Left hindlimb (tissue), 1 donor: ENCODE measurements around the gene CADM1.
"Not testable (repeated sequence)": the region's sequence is repeated elsewhere in the genome, so short reads cannot be mapped to it uniquely, and the experiment has no call there.

ENCODE experiments used
- DNase-seq: peaks from one replicate; pipeline ENCODE4 v3.0.0-alpha.2; 2018

CADM1 gene

GRCh38 chr11:115476463-115477286 is 27.5 kb downstream of the CADM1 start:
- no peak for DNase-seq

- no peak for DNase-seq
These were observed 28.7 kb downstream of the CADM1 start for GRCh38 chr11:115475564-115475963.

- not testable (repeated sequence) for DNase-seq
These were observed 29.9 kb downstream of the CADM1 start for GRCh38 chr11:115474306-115474705.

- no peak for DNase-seq
These were observed 31.0 kb downstream of the CADM1 start for GRCh38 chr11:115473167-115473566.

GRCh38 chr11:115471367-115471766 is 32.8 kb downstream of the CADM1 start:
- no peak for DNase-seq

- DNase-seq = no peak
These were observed 33.3 kb downstream of the CADM1 start for GRCh38 chr11:115470928-115471327.

GRCh38 chr11:115469361-115469760 is 34.9 kb downstream of the CADM1 start:
- no peak for DNase-seq

GRCh38 chr11:115466122-115466521 is 38.1 kb downstream of the CADM1 start:
- DNase-seq = no peak

GRCh38 chr11:115464269-115464668 is 39.9 kb downstream of the CADM1 start:
- no peak for DNase-seq

GRCh38 chr11:115463606-115464005 is 40.6 kb downstream of the CADM1 start:
- no peak for DNase-seq

- no peak for DNase-seq
These were observed 41.5 kb downstream of the CADM1 start for GRCh38 chr11:115462757-115463156.

- DNase-seq = no peak
These were observed 42.1 kb downstream of the CADM1 start for GRCh38 chr11:115462004-115462541.

- no peak for DNase-seq
These were observed 43.7 kb downstream of the CADM1 start for GRCh38 chr11:115460512-115460911.

- DNase-seq = no peak
These were observed 44.7 kb downstream of the CADM1 start for GRCh38 chr11:115459563-115459962.

- no peak for DNase-seq
These were observed 45.3 kb downstream of the CADM1 start for GRCh38 chr11:115458877-115459276.

- DNase-seq = no peak
These were observed 48.2 kb downstream of the CADM1 start for GRCh38 chr11:115456019-115456418.

GRCh38 chr11:115455613-115456012 is 48.6 kb downstream of the CADM1 start:
- no peak for DNase-seq

GRCh38 chr11:115454525-115454924 is 49.7 kb downstream of the CADM1 start:
- DNase-seq = no peak

GRCh38 chr11:115453693-115454490 is 50.3 kb downstream of the CADM1 start:
- DNase-seq = no peak

- DNase-seq = no peak
These were observed 52.0 kb downstream of the CADM1 start for GRCh38 chr11:115452241-115452640.

GRCh38 chr11:115450519-115450918 is 53.7 kb downstream of the CADM1 start:
- DNase-seq = no peak

- DNase-seq = no peak
These were observed 56.8 kb downstream of the CADM1 start for GRCh38 chr11:115447273-115447864.

GRCh38 chr11:115446214-115446613 is 58.0 kb downstream of the CADM1 start:
- DNase-seq = no peak
